Glutamatergic neuron (in vitro differentiated cells): ENCODE data around the gene OXNAD1. TPM values are rescaled to one million over a fixed set of nuclear protein-coding genes. Genes with fewer than 3 reads are reported as not detected.

Experiments used
- DNase-seq: peaks from one replicate; pipeline ENCODE4 v3.0.0; 2022
- H3K27ac Mint-ChIP-seq: one replicate; pipeline ENCODE4 v1.8.0; 2020; ENCODE audit warnings: mild to moderate bottlenecking, mixed read lengths, inconsistent platforms; ENCODE audit not compliant: unreplicated experiment
- H3K27me3 Mint-ChIP-seq: one replicate; pipeline ENCODE4 v1.8.0; 2020; ENCODE audit warnings: mild to moderate bottlenecking, moderate library complexity, mixed read lengths, inconsistent platforms; ENCODE audit not compliant: unreplicated experiment
- H3K36me3 Mint-ChIP-seq: one replicate; pipeline ENCODE4 v1.8.0; 2020; ENCODE audit warnings: mild to moderate bottlenecking, mixed read lengths, inconsistent platforms; ENCODE audit not compliant: unreplicated experiment
- H3K4me1 Mint-ChIP-seq: one replicate; pipeline ENCODE4 v1.8.0; 2020; ENCODE audit warnings: mild to moderate bottlenecking, low read depth, mixed read lengths, inconsistent platforms; ENCODE audit not compliant: unreplicated experiment
- H3K4me3 Mint-ChIP-seq: one replicate; pipeline ENCODE4 v1.8.0; 2020; ENCODE audit warnings: mild to moderate bottlenecking, mixed read lengths, inconsistent platforms; ENCODE audit not compliant: unreplicated experiment
- H3K9me3 Mint-ChIP-seq: one replicate; pipeline ENCODE4 v1.8.0; 2020; ENCODE audit warnings: mild to moderate bottlenecking, moderate library complexity, mixed read lengths, inconsistent platforms; ENCODE audit not compliant: unreplicated experiment
- CTCF ChIP-seq: fragments of 200-600 bp; sonication (generic); IDR thresholded peaks from one replicate; pipeline ENCODE4 v1.5.0; 2021; ENCODE audit not compliant: partially characterized antibody, unreplicated experiment
- total RNA-seq: library from RNA; stranded (reverse); fragmentation: NEBNext Ultra II Directional; extraction: Animal tissue kit (Norgen Biotek cat#: 25700); gene quantifications from one replicate; pipeline ENCODE4 v1.2.1, GENCODE V29; 2021; ENCODE audit not compliant: unreplicated experiment

OXNAD1 gene
- total RNA-seq, 1 donor from 2014 or later, result 14.6 TPM

- H3K4me1 Mint-ChIP-seq, result no peaks in the 10 kb centered on the region
Observed at GRCh38 chr3:16280671-16281070, 15.7 kb downstream of the OXNAD1 start.

GRCh38 chr3:16284633-16285032, 19.6 kb downstream of the OXNAD1 start:
- no peaks in the 10 kb centered on the region for H3K36me3 Mint-ChIP-seq
- peaks cover 2% of the 10 kb centered on the region for H3K27me3 Mint-ChIP-seq
- H3K4me1 Mint-ChIP-seq, result no peaks in the 10 kb centered on the region
- DNase-seq, result no peak
- no peaks in the 10 kb centered on the region for H3K9me3 Mint-ChIP-seq
- no peak overlapping the region for H3K4me3 Mint-ChIP-seq
- no peak overlapping the region for H3K27ac Mint-ChIP-seq
- TF ChIP-seq CTCF, result no peak

More at GRCh38 chr3:16280671-16281070, 15.7 kb downstream of the OXNAD1 start:
- no peaks in the 10 kb centered on the region for H3K9me3 Mint-ChIP-seq
- no peaks in the 10 kb centered on the region for H3K36me3 Mint-ChIP-seq
- no peak overlapping the region for H3K27ac Mint-ChIP-seq
- no peak overlapping the region for H3K4me3 Mint-ChIP-seq
- TF ChIP-seq CTCF, result no peak
- DNase-seq, result no peak
- H3K27me3 Mint-ChIP-seq, result peaks cover 2% of the 10 kb centered on the region

- Mint-ChIP-seq H3K27ac (no peak overlapping the region), H3K27me3 (peaks cover 2% of the 10 kb centered on the region), H3K9me3 (no peaks in the 10 kb centered on the region), H3K4me3 (no peak overlapping the region), H3K36me3 (no peaks in the 10 kb centered on the region), H3K4me1 (no peaks in the 10 kb centered on the region)
- no peak for DNase-seq
- TF ChIP-seq CTCF, result no peak
Observed at GRCh38 chr3:16286161-16286560, 21.1 kb downstream of the OXNAD1 start.

GRCh38 chr3:16286751-16287543, 21.9 kb downstream of the OXNAD1 start:
- no peak for TF ChIP-seq CTCF
- H3K36me3 Mint-ChIP-seq, result no peaks in the 10 kb centered on the region
- no peaks in the 10 kb centered on the region for H3K9me3 Mint-ChIP-seq
- peaks cover 2% of the 10 kb centered on the region for H3K27me3 Mint-ChIP-seq
- no peaks in the 10 kb centered on the region for H3K4me1 Mint-ChIP-seq
- DNase-seq, result no peak
- no peak overlapping the region for H3K27ac Mint-ChIP-seq
- H3K4me3 Mint-ChIP-seq, result no peak overlapping the region

GRCh38 chr3:16288664-16289063, 23.7 kb downstream of the OXNAD1 start:
- Mint-ChIP-seq H3K27me3 (no peaks in the 10 kb centered on the region), H3K36me3 (no peaks in the 10 kb centered on the region), H3K4me3 (no peak overlapping the region), H3K27ac (no peak overlapping the region), H3K9me3 (no peaks in the 10 kb centered on the region), H3K4me1 (no peaks in the 10 kb centered on the region)
- TF ChIP-seq CTCF, result no peak
- no peak for DNase-seq
